B cell (primary cell): Measurements from ENCODE around the gene LZIC.

Experiments
- EZH2 ChIP-seq: IDR thresholded peaks from 2 replicates; pipeline ENCODE4 v1.6.1; 2012; ENCODE audit warnings: borderline replicate concordance, low read depth, mild to moderate bottlenecking, moderate library complexity, low read length; ENCODE audit not compliant: insufficient read depth, poor library complexity, severe bottlenecking
- TF ChIP-seq, protein P1 (sequence below): fragments of 200-600 bp; IDR thresholded peaks from one replicate; pipeline ENCODE4 v1.8.0; 2022; ENCODE audit warnings: antibody characterized with exemption, mild to moderate bottlenecking

DNA sequence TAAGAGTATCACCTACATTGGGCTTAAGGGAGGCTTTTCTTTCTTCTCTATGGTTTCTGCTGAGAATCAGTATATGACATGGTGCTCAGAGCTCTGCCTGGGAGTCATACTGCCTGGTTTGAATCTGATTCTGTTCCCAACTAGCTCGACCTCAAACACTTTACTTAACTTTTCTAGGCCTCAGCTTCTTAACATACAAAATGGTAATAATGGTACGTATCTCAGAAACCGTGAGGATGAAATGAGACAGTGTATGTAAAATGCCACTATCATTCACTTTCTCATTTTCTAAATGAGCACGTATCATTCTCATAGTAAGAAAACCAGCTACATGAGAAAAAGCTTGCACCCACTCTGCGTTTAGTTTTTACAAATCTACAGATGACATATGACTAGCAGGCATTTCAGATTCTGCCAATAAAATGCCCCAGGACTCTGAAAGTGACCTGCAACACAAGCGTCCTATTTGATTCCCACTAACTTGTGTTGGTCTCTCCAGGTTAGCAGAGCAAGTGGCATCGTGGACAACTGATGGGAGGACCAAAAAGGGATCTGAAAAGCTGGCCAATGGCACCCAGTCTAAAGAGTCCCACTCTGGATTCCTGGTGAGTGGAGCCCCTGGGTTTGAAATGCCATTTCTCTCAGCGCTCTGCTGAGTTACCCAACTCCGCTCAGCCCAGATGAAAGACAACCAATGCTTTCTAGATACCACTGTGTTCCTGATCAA is 39.2 kb downstream of the LZIC start:
- TF ChIP-seq EZH2, result no peak
- TF ChIP-seq, protein P1, sequence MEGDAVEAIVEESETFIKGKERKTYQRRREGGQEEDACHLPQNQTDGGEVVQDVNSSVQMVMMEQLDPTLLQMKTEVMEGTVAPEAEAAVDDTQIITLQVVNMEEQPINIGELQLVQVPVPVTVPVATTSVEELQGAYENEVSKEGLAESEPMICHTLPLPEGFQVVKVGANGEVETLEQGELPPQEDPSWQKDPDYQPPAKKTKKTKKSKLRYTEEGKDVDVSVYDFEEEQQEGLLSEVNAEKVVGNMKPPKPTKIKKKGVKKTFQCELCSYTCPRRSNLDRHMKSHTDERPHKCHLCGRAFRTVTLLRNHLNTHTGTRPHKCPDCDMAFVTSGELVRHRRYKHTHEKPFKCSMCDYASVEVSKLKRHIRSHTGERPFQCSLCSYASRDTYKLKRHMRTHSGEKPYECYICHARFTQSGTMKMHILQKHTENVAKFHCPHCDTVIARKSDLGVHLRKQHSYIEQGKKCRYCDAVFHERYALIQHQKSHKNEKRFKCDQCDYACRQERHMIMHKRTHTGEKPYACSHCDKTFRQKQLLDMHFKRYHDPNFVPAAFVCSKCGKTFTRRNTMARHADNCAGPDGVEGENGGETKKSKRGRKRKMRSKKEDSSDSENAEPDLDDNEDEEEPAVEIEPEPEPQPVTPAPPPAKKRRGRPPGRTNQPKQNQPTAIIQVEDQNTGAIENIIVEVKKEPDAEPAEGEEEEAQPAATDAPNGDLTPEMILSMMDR, result no peak
